ENCODE results near the gene ASB4. TPM values are rescaled to one million over a fixed set of nuclear protein-coding genes. Genes with fewer than 3 reads are reported as not detected.

Gene ASB4, protein sequence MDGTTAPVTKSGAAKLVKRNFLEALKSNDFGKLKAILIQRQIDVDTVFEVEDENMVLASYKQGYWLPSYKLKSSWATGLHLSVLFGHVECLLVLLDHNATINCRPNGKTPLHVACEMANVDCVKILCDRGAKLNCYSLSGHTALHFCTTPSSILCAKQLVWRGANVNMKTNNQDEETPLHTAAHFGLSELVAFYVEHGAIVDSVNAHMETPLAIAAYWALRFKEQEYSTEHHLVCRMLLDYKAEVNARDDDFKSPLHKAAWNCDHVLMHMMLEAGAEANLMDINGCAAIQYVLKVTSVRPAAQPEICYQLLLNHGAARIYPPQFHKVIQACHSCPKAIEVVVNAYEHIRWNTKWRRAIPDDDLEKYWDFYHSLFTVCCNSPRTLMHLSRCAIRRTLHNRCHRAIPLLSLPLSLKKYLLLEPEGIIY
- total RNA-seq = not detected in 2 replicates

DNA sequence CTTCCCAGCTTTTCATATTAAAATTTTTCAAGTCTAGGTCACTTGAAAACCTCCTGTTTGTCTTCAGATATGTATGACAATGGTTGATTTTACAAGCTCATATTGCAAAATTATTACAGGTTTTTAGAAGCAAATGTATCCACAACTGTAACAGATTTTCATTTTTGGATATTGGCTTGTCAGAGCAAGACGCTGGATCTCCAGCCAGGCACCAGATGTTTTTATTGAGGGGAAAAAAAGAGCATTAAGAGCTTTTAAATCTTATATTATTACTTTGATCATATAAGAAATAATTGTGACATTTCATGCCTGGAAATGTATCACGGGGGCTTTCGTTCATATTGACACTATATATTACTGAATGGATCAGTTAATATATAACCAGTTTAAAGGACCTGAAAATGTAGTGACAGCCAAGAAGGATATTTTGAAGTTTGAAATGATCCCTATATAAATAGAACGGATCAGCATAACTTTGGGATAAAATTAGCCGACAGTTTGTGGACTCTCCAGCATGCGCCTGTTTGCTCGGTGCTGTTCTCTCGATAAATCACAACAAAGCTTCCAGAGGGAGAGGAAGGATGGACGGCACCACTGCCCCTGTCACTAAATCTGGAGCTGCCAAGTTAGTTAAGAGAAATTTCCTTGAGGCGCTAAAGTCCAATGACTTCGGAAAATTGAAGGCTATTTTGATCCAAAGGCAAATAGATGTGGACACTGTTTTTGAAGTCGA is at the start of gene ASB4:
Gene ASB4, plus strand, starts transcription at position 553 of the 733 bp plus-strand sequence. Its CDS starts 29 bp downstream, at position 582.

Other genes with a start within 250 kb of the ASB4 start
- not detected in 2 replicates for gene PON1, start 161.4 kb upstream of the ASB4 start, total RNA-seq
- gene PON3, start 89.6 kb upstream of the ASB4 start, total RNA-seq = 0.14 TPM in 1 of 2 replicates, not detected in the other
- gene PON2, start 50.9 kb upstream of the ASB4 start, total RNA-seq = 72.4 and 74.0 TPM in 2 replicates
- gene PDK4, start 110.6 kb downstream of the ASB4 start, total RNA-seq = 0.19 and 0.85 TPM in 2 replicates

Data from airway epithelial cell (primary cell).